Vagina (tissue), 2 donors: ENCODE data around the gene HOXC5.

ENCODE experiments used
- CTCF ChIP-seq, 3 experiments: fragments of 450-650 bp in 2 of 3; fragments of 200-600 bp in 1 of 3; sonication (generic) in 1 of 3; IDR thresholded peaks; one replicate each; pipeline ENCODE4 v1.5.1; 2017 to 2019; ENCODE audit warnings: antibody characterized with exemption in 3 of 3, mild to moderate bottlenecking in 2 of 3, moderate library complexity in 2 of 3
- POLR2A ChIP-seq, 2 donors: fragments of 450-650 bp; IDR thresholded peaks; one replicate each; pipeline ENCODE4 v1.6.1; 2017; ENCODE audit warnings: antibody characterized with exemption in 2 of 2, mild to moderate bottlenecking in 2 of 2, moderate library complexity in 2 of 2
- POLR2AphosphoS5 ChIP-seq, 2 donors: sonication (generic); formaldehyde crosslinking; IDR thresholded peaks; one replicate each; pipeline ENCODE4 v1.9.0; 2017; ENCODE audit warnings: antibody characterized with exemption in 2 of 2, mild to moderate bottlenecking in 2 of 2, low read depth in 1 of 2; ENCODE audit not compliant: insufficient read depth in 1 of 2

GRCh38 chr12:54015018-54015931, 17.6 kb upstream of the HOXC5 start:
- TF ChIP-seq CTCF (IDR thresholded peaks at IDR 0.05) (no peak), POLR2A (IDR thresholded peaks at IDR 0.05) (no peak), POLR2AphosphoS5 (IDR thresholded peaks at IDR 0.05; ENCODE audit: insufficient read depth in 1 of 2, low read depth in 1 of 2) (no peak)
